A673 (cell line): ENCODE results near the gene EMC6.

Experiments
- CTCF ChIP-seq: fragments of 300-800, 200-600 bp; sonication (generic); conservative IDR thresholded peaks from 2 replicates; pipeline ENCODE4 v1.5.1; 2017; ENCODE audit warnings: low read depth, mild to moderate bottlenecking, antibody characterized with exemption, low read length, moderate library complexity, mixed read lengths
- EZH2 ChIP-seq: fragments of 200-600 bp; sonication (generic); IDR thresholded peaks from 2 replicates; pipeline ENCODE4 v1.6.1; 2017; ENCODE audit warnings: borderline replicate concordance, low read depth, mild to moderate bottlenecking, mixed read lengths, antibody characterized with exemption, low read length; ENCODE audit not compliant: poor library complexity, severe bottlenecking

- TF ChIP-seq CTCF: no peak
- no peak for TF ChIP-seq EZH2
Observed at GRCh38 chr17:3635474-3636153, 33.0 kb upstream of the EMC6 start.
